HL-60 (cell line): ENCODE data around the gene MPHOSPH8.

Experiments
- DNase-seq, 2 experiments: peaks; one replicate each; pipeline ENCODE4 v3.0.0-alpha.2; 2010 to 2020; ENCODE audit warnings: low read depth in 1 of 2, low spot score in 1 of 2
- H3K27ac ChIP-seq: fragments of 250-450 bp; sonication (Bioruptor Pico); replicated peaks from 2 replicates; pipeline ENCODE4 v1.5.1; 2020; ENCODE audit warnings: mild to moderate bottlenecking, moderate library complexity
- H3K27me3 ChIP-seq: fragments of 250-450 bp; sonication (Bioruptor Pico); 2 replicates; pipeline ENCODE4 v1.5.1; 2021; ENCODE audit warnings: mild to moderate bottlenecking, moderate library complexity; ENCODE audit not compliant: insufficient read depth, poor library complexity, severe bottlenecking
- H3K4me3 ChIP-seq: replicated peaks from 2 replicates; pipeline ENCODE4 v1.5.1; 2011; ENCODE audit warnings: mild to moderate bottlenecking, control low read depth, low read length; ENCODE audit not compliant: insufficient read depth
- GABPA ChIP-seq: IDR thresholded peaks from 2 replicates; pipeline ENCODE4 v1.6.1; 2012; ENCODE audit warnings: low read depth
- POLR2AphosphoS5 ChIP-seq: IDR thresholded peaks from 2 replicates; pipeline ENCODE4 v1.6.1; 2012; ENCODE audit warnings: low read depth
- SPI1 ChIP-seq: IDR thresholded peaks from 2 replicates; pipeline ENCODE4 v1.6.1; 2012; ENCODE audit warnings: low read depth, mild to moderate bottlenecking, borderline replicate concordance
- TF ChIP-seq, protein P1 (sequence below): IDR thresholded peaks from 2 replicates; pipeline ENCODE4 v1.6.1; 2012; ENCODE audit warnings: low read depth; ENCODE audit not compliant: insufficient replicate concordance
- TF ChIP-seq, protein P2 (sequence below): IDR thresholded peaks from one replicate; pipeline ENCODE4 v1.5.1; 2011; ENCODE audit warnings: low read length, control low read depth, inconsistent platforms; ENCODE audit not compliant: insufficient read depth

Gene MPHOSPH8

GRCh38 chr13:19661561-19661960 lies 28.1 kb downstream of the MPHOSPH8 start:
- H3K4me3 ChIP-seq = no peak overlapping the region
- H3K27me3 ChIP-seq = no peaks in the 10 kb centered on the region
- DNase-seq = no peak
- no peak overlapping the region for H3K27ac ChIP-seq
- TF ChIP-seq, protein P1, sequence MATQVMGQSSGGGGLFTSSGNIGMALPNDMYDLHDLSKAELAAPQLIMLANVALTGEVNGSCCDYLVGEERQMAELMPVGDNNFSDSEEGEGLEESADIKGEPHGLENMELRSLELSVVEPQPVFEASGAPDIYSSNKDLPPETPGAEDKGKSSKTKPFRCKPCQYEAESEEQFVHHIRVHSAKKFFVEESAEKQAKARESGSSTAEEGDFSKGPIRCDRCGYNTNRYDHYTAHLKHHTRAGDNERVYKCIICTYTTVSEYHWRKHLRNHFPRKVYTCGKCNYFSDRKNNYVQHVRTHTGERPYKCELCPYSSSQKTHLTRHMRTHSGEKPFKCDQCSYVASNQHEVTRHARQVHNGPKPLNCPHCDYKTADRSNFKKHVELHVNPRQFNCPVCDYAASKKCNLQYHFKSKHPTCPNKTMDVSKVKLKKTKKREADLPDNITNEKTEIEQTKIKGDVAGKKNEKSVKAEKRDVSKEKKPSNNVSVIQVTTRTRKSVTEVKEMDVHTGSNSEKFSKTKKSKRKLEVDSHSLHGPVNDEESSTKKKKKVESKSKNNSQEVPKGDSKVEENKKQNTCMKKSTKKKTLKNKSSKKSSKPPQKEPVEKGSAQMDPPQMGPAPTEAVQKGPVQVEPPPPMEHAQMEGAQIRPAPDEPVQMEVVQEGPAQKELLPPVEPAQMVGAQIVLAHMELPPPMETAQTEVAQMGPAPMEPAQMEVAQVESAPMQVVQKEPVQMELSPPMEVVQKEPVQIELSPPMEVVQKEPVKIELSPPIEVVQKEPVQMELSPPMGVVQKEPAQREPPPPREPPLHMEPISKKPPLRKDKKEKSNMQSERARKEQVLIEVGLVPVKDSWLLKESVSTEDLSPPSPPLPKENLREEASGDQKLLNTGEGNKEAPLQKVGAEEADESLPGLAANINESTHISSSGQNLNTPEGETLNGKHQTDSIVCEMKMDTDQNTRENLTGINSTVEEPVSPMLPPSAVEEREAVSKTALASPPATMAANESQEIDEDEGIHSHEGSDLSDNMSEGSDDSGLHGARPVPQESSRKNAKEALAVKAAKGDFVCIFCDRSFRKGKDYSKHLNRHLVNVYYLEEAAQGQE = no peak
- TF ChIP-seq, protein P2, sequence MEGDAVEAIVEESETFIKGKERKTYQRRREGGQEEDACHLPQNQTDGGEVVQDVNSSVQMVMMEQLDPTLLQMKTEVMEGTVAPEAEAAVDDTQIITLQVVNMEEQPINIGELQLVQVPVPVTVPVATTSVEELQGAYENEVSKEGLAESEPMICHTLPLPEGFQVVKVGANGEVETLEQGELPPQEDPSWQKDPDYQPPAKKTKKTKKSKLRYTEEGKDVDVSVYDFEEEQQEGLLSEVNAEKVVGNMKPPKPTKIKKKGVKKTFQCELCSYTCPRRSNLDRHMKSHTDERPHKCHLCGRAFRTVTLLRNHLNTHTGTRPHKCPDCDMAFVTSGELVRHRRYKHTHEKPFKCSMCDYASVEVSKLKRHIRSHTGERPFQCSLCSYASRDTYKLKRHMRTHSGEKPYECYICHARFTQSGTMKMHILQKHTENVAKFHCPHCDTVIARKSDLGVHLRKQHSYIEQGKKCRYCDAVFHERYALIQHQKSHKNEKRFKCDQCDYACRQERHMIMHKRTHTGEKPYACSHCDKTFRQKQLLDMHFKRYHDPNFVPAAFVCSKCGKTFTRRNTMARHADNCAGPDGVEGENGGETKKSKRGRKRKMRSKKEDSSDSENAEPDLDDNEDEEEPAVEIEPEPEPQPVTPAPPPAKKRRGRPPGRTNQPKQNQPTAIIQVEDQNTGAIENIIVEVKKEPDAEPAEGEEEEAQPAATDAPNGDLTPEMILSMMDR = no peak
- no peak for TF ChIP-seq POLR2AphosphoS5
- no peak for TF ChIP-seq GABPA
- no peak for TF ChIP-seq SPI1

DNA sequence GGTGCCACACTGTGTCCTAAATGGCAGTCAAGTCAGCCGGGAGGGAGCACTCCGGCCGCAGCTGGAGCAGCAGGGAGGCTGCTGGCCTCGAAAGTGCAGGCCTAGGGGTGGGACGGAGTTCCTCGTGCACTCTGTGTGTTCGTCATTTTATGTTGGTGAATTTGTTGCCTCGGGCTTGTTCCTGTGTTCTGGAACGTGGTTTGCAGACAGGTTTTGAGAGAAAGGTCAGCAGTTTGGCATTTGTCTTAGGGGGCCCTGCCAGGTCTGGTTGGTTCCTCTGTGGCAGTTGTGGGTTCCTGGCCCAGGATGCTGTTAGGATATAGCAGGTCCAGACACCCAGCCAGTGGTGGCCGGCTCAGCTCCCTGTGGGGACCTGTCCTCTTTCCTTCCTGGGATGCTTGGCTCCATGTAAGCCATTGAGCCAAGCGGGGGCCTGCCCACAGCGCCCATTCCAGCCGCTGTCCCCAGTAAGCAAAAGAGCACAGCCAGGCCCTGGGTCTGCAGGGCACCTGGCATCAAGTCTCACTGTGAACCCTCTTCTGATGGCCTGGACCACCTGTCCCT lies 30.0 kb downstream of the MPHOSPH8 start:
- Histone ChIP-seq H3K27me3 (no peaks in the 10 kb centered on the region), H3K27ac (no peak overlapping the region), H3K4me3 (no peak overlapping the region)
- DNase-seq = no peak
- TF ChIP-seq, protein P2 = no peak
- TF ChIP-seq GABPA = no peak

DNA sequence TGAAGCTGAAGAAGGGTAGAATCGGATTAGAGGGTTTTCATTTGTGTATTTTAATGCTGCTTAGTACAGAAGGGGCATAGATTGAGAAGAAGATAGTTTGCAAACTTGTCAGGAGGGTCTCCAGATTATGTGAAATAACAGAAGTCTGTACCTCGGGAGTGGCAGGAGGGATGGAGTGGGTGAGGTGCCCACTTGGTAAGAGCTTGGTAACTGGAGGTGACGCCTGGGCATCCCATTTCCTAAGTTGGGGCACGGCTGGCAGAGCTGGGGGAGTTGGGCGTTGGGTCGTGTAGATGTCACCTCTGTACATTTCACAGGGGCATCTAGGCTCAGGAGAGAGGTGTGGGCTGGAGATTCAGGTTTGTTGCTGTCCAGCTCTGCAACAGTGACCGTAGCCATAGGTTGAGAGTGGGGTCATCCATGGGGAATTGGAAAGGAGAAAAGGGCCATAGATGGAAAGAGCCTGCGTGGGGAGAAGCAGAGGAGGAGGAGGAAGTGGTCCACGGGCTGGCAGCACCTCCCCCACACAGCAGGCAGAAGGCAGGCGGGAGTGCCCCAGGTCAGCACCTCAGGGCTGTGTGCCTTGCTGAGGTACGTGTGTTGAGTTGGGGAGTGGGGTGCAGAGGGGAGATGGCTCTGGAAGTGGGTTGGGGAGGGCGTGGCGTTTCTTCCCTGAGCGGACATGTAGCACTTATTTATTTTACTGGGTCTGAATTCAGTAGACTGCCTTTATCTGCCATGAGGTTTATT lies 31.2 kb downstream of the MPHOSPH8 start:
- Histone ChIP-seq H3K4me3 (no peak overlapping the region), H3K27me3 (no peaks in the 10 kb centered on the region), H3K27ac (no peak overlapping the region)
- TF ChIP-seq SPI1 (peak; percentile 69), POLR2AphosphoS5 (no peak; the same call in 1 of the 2 replicates)
- TF ChIP-seq, protein P2 = no peak
- DNase-seq = peak in 1 of 2 experiments; percentile 36

GRCh38 chr13:19665427-19665859 lies 32.0 kb downstream of the MPHOSPH8 start:
- Histone ChIP-seq H3K27ac (no peak overlapping the region), H3K4me3 (no peak overlapping the region), H3K27me3 (no peaks in the 10 kb centered on the region)
- TF ChIP-seq POLR2AphosphoS5 = no peak
- TF ChIP-seq GABPA = no peak
- TF ChIP-seq, protein P2 = no peak
- TF ChIP-seq, protein P1 = no peak
- TF ChIP-seq SPI1 = no peak
- DNase-seq = no peak
